SK-N-DZ (cell line): ENCODE data around the gene RPL12.

Experiments used
- DNase-seq: peaks from one replicate; pipeline ENCODE4 v3.0.0-alpha.2; 2015; ENCODE audit warnings: low spot score
- small RNA-seq, 2 experiments: library from RNA; depleted of rRNA; stranded (forward); fragments of <200 nt; gene quantifications; one replicate each; pipeline ENCODE3, GENCODE V24; 2014

The RPL12 gene

DNA sequence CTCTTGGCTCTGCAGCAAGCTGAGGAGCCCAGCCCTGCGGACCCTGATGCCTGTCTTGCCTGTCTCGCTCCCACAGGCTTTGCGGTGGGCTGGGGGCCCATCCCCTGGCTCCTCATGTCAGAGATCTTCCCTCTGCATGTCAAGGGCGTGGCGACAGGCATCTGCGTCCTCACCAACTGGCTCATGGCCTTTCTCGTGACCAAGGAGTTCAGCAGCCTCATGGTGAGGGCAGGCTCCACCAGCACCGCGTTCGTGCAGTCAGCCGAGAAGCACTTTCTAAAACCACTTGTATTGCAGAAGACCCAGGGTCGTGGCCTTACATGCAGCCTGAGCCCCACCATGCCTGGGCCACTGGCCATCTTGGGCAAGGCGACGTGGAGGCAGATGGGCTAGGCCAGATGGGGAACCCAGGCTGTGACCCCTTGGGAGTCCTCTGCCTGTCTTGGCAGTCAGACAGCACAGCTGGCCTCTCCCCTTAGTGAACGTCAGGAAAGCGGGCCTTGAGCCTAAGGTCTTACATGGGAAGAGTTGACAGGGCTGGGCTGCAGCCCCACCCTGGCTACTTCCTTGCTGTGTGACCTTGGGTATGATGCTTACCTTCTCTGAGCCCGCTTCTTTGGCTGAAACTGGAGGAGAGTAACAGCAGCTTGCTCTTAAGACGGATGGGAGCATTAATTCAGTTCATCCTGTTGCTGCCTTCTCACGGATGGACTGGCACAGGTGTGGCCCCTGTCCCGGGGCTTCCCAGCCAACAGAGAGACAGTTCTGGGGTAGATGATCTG is 45.7 kb downstream of the RPL12 start:
- DNase-seq = no peak

DNA sequence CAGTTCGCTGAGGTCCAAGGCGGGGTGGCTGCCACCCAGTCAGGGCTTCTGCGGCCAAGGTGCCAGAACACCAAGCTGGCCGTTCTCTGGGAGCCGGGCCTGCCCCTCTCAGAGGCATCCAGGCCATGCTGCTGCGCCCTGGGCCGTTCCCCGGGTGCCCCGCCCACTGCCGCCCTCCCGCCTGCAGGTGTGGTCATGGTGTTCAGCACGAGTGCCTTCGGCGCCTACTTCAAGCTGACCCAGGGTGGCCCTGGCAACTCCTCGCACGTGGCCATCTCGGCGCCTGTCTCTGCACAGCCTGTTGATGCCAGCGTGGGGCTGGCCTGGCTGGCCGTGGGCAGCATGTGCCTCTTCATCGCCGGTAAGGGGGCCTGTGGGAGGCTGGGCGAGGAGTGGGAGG is 46.6 kb downstream of the RPL12 start:
- no peak for DNase-seq

DNA sequence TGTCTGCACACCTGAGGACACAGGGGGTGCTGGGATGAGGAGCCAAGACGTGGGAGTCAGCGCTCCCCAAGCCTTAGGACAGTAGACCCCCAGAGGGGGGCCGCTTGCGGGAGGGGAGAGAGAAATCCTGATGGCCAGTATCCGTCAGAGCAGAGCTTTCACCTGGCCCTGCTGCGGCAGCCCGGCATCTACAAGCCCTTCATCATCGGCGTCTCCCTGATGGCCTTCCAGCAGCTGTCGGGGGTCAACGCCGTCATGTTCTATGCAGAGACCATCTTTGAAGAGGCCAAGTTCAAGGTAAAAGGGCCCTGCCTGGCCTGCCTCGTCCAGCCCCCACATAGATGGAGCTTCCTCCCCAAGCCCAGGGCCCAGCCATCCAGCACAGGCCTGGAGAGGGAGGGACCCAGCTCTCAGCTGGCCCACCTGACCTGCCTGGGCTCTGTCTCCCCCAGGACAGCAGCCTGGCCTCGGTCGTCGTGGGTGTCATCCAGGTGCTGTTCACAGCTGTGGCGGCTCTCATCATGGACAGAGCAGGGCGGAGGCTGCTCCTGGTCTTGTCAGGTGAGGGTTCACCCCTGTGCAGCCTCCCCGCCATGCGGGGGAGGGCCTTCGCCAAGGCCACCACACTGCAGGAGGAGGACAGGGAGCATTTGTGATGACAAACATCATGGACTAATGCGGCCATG is 47.6 kb downstream of the RPL12 start:
- DNase-seq = no peak

GRCh38 chr9:127402401-127403090 is 48.7 kb downstream of the RPL12 start:
- DNase-seq = no peak

- no peak for DNase-seq
These were observed 51.4 kb downstream of the RPL12 start for GRCh38 chr9:127399736-127400269.

GRCh38 chr9:127398715-127399400 is 52.3 kb downstream of the RPL12 start:
- DNase-seq = no peak

GRCh38 chr9:127398275-127398647 is 52.9 kb downstream of the RPL12 start:
- DNase-seq = no peak

Small RNAs within 50 kb of the gene (small RNA-seq; reads per million reads assigned to genes)
- gene RF00019 = 0 reads per million in 2 experiments
- gene SNORA65 = 18.8 to 319 reads per million in 2 experiments
